Skin epidermis (tissue), 12 donors: ENCODE results near the gene CNTN2.

Experiments
- H3K27ac ChIP-seq, 21 experiments: fragments of 200-600 bp; sonication (generic) in 11 of 21; one replicate each; pipeline ENCODE4 v1.5.0; 2020; ENCODE audit warnings: mild to moderate bottlenecking in 3 of 21, inconsistent platforms in 2 of 21, moderate library complexity in 2 of 21
- H3K4me3 ChIP-seq, 7 experiments: fragments of 200-600 bp; sonication (generic) in 2 of 7; one replicate each; pipeline ENCODE4 v1.5.0; 2020; ENCODE audit warnings: inconsistent platforms in 2 of 7, mild to moderate bottlenecking in 2 of 7, moderate library complexity in 1 of 7

CNTN2 gene

GRCh38 chr1:205017001-205017400 is 26.0 kb upstream of the CNTN2 start:
- Histone ChIP-seq H3K4me3 (no peak overlapping the region), H3K27ac (no peak overlapping the region)

- no peak overlapping the region for H3K27ac ChIP-seq
- H3K4me3 ChIP-seq, result no peak overlapping the region
These were observed 25.2 kb upstream of the CNTN2 start for GRCh38 chr1:205017766-205018165.

GRCh38 chr1:205018381-205018780 is 24.6 kb upstream of the CNTN2 start:
- no peak overlapping the region for H3K27ac ChIP-seq
- H3K4me3 ChIP-seq, result no peak overlapping the region

- no peak overlapping the region for H3K27ac ChIP-seq
These were observed 22.5 kb upstream of the CNTN2 start for GRCh38 chr1:205020466-205020865.

DNA sequence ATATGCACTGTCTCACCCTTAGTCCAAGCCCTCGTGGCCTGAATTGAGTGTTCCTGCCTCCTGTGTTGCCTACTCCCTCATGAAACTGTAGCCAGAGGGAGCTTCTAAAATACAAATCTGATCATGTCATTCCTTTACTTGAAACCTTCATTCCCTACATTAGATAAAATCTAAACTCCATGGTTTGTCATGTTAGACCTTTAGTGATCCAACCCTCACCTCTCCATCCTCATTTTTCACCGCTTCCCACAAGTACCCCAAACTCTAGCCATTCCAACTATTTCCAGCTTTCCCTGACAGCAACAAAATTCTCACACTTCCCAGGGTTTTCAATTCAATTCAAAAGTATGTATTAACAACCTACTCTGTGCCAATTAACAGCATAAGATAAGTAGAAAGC is 18.3 kb upstream of the CNTN2 start:
- Histone ChIP-seq H3K4me3 (no peak overlapping the region), H3K27ac (no peak overlapping the region)

More at GRCh38 chr1:205020466-205020865, 22.5 kb upstream of the CNTN2 start:
- H3K4me3 ChIP-seq, result no peak overlapping the region

DNA sequence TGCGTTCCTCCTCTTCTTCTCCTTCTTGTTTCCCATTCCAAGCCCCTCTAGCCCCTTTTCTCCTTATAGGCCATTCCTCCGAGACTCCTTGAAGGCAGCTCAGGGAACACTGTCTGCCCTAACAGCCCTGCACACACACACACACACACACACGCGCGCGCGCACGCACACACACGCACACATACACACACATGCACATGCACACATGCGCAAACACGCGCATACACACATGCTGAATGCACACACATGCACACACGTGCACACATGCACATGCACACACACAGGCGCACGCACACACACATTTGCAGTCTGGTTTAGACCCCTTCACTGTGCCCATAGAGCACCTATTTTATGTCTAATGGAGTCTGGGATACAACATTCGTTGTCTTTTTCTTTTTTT is 17.8 kb upstream of the CNTN2 start:
- no peak overlapping the region for H3K27ac ChIP-seq
- H3K4me3 ChIP-seq, result no peak overlapping the region

- no peak overlapping the region for H3K4me3 ChIP-seq
- H3K27ac ChIP-seq, result no peak overlapping the region
These were observed 16.8 kb upstream of the CNTN2 start for GRCh38 chr1:205026181-205026580.

GRCh38 chr1:205028390-205028789 is 14.6 kb upstream of the CNTN2 start:
- H3K4me3 ChIP-seq, result no peak overlapping the region
- no peak overlapping the region for H3K27ac ChIP-seq

DNA sequence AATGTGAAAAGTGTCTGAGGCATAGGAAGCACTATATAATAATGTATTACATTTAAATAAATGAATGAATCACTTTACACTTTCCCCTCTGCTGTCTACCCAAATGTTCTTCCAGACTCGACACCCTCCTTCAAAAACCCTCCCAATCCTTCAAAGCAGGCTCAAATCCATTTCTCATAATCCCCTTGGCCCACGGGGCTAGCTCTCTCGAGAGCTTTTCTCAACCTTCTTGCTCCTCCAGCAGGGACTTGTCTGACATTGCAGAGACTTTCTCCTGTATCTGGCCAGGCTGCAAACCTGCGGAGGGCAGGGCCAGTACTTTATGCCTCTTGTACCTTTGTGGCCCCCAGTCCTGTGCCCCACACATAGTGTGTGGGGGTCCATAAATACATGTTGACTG is 14.1 kb upstream of the CNTN2 start:
- Histone ChIP-seq H3K27ac (no peak overlapping the region), H3K4me3 (no peak overlapping the region)

GRCh38 chr1:205030241-205030640 is 12.8 kb upstream of the CNTN2 start:
- no peak overlapping the region for H3K4me3 ChIP-seq
- H3K27ac ChIP-seq, result no peak overlapping the region

DNA sequence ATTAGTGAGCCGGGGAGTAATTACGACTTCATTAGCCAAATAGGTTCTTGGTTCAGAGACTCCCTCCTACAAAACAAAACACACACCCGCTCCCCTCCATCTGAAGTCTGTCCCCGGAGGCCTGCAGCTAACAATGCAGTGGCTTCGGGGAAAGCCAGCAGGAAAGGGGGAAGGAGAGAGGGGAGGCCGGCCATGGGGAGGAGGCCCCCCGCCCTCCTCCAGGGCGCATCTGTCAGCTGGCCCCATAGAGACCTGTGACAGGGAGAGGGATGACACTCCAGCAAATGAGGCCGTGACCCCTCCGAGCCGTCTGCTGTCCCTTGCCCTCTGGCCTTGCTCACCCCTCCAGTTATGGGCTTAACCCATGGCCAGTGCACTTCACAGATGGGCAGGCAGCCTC is 12.1 kb upstream of the CNTN2 start:
- Histone ChIP-seq H3K4me3 (no peak overlapping the region), H3K27ac (no peak overlapping the region)

- no peak overlapping the region for H3K27ac ChIP-seq
- no peak overlapping the region for H3K4me3 ChIP-seq
These were observed 10.5 kb upstream of the CNTN2 start for GRCh38 chr1:205032508-205032907.

- H3K27ac ChIP-seq, result no peak overlapping the region
These were observed 5.5 kb upstream of the CNTN2 start for GRCh38 chr1:205037539-205037938.

GRCh38 chr1:205038132-205038786 is 4.8 kb upstream of the CNTN2 start:
- no peak overlapping the region for H3K27ac ChIP-seq

More at GRCh38 chr1:205037539-205037938, 5.5 kb upstream of the CNTN2 start:
- H3K4me3 ChIP-seq, result no peak overlapping the region

DNA sequence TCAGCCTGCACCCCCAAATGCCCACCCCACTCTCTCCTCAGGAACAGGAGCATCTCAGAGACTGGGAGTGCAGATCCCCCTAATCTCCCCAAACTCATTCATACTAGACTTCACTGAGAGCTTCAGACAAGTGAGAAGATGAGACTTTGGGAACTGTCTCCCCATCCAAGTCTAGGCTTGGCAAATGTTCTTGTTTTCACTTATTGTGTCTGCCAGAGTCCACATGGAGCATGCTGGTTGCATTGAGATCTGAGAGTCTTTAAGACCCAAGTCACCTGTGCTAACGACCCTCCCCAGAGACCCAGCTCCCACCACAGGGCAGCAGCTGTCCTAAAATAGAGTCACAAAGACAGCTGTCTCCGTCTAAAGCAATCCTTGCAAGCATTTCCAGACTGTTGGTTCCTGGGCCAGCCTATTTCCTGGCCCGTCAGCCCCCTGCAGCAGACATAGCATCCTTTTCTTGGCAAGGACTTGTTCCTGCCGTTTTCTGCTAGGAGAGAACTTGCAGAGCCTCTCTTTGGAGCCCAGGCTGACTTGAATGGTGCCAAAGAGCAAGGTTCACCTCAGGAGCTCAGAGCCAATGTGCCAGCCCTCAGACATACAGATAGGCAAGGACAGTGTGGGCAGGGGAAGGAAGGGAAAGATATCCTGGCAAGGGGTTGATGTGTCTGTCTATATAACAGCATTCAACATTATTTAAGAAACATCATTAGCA is 1.9 kb upstream of the CNTN2 start:
- H3K27ac ChIP-seq, result no peak overlapping the region
- H3K4me3 ChIP-seq, result no peak overlapping the region

More at GRCh38 chr1:205038132-205038786, 4.8 kb upstream of the CNTN2 start:
- no peak overlapping the region for H3K4me3 ChIP-seq

- H3K27ac ChIP-seq, result no peak overlapping the region
These were observed 758 bp upstream of the CNTN2 start for GRCh38 chr1:205041998-205042910.

GRCh38 chr1:205043866-205044265 is 854 bp downstream of the CNTN2 start:
- H3K4me3 ChIP-seq, result no peak overlapping the region

More at GRCh38 chr1:205041998-205042910, 758 bp upstream of the CNTN2 start:
- H3K4me3 ChIP-seq, result no peak overlapping the region

GRCh38 chr1:205044741-205045140 is 1.7 kb downstream of the CNTN2 start:
- no peak overlapping the region for H3K4me3 ChIP-seq
- H3K27ac ChIP-seq, result no peak overlapping the region

More at GRCh38 chr1:205043866-205044265, 854 bp downstream of the CNTN2 start:
- H3K27ac ChIP-seq, result no peak overlapping the region

DNA sequence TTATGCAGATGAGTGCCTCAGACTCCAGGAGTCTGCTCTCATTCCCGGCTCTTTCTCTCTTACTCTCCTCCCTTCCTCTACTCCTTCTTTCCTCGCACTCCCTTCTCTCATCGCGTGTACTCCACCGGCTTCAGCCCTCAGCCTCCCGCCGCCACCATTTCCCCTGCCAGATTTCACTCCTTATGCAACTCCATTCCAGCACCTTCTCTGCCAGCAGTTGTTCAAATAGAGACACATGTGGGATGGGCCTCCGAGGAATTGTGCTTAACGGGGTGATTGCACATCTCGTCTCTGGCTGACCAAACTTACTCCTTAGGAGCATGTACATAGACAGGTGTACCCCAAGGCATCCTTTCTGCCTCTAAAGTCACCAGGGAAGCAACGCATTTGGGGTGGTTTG is 2.1 kb downstream of the CNTN2 start:
- H3K27ac ChIP-seq, result no peak overlapping the region
- H3K4me3 ChIP-seq, result no peak overlapping the region

GRCh38 chr1:205046870-205047269 is 3.9 kb downstream of the CNTN2 start:
- H3K4me3 ChIP-seq, result no peak overlapping the region
- H3K27ac ChIP-seq, result no peak overlapping the region
